Activated naive CD4-positive, alpha-beta T cell treated with anti-CD3 and anti-CD28 coated beads, Interleukin-2, amount 10 ng/mL, durations not matched to agents 5 hours and 36 hours (primary cell): ENCODE results near the gene FYTTD1. TPM values are rescaled to one million over a fixed set of nuclear protein-coding genes. Genes with fewer than 3 reads are reported as not detected.

Experiments
- total RNA-seq, 2 experiments: library from RNA; stranded (reverse); gene quantifications; one replicate each; pipeline ENCODE4 v1.2.3, GENCODE V29; 2021

The FYTTD1 gene
- total RNA-seq: 10 to 100 TPM; 43.3 to 52.0 TPM

GRCh38 chr3:197749601-197750395 lies at the start of gene FYTTD1:
Gene FYTTD1, plus strand, starts transcription at chr3:197749883. Its CDS starts 89 bp downstream, at chr3:197749972.

DNA sequence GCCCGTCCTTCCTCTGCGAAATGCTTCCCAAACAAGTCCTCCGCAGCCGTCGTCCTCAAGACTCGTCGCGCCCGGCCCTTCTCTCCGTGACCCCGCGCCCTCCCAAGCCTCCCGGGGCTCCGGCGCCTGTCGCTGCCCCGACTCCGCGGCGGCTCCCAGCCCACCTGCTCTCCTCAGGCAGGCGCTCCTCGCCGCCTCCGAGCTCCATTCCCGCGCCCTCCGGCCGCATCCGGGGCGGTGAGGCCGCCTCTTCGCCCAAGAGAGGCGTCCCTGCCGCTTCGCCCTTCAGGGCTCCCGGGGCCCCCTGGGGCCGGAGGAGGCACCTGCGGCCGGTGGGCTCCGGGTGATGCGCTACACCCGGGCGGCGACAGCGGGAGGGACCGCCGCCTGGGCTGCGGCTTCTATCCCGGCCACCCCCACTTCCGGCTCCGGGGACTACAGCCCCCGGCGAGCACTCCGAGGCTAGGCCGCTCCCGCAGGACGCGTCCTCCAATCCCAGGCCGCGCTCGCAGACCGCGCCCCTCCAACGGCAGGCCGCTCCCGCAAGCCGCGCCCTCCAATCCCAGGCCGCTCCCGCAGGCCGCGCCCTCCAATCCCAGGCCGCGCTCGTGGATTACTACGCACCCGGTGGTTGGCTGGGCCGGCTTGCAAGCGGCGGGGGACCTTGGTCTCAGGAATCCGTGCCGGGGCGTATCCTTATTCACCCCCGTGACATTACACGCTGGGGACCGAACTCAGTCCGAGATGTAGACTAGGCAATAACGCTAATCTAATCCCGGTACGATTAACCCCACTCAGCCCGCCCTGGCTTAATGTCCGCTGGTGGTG lies 13.0 kb upstream of the FYTTD1 start, which contains the start of gene RUBCN:
TSS of gene RUBCN (minus strand) at position 414 of the 828 bp plus-strand sequence. CDS start at position 229, 185 bp downstream.

GRCh38 chr3:197791113-197791891 lies 41.6 kb downstream of the FYTTD1 start, which contains the start of gene LRCH3:
Gene LRCH3, plus strand, starts transcription at chr3:197791254. Its CDS starts 25 bp downstream, at chr3:197791279.

Other genes with a start within 250 kb of the FYTTD1 start
- 100 to 1,000 TPM; 114 to 115 TPM for gene BDH1, start 193.9 kb upstream of the FYTTD1 start, total RNA-seq
- gene RUBCN, start 13.0 kb upstream of the FYTTD1 start, total RNA-seq: 10 to 100 TPM; 36.0 to 36.3 TPM
- 10 to 100 TPM; 46.0 to 57.6 TPM for gene LRCH3, start 41.4 kb downstream of the FYTTD1 start, total RNA-seq
- 1,000 to 10,000 TPM; 1,394 to 1,419 TPM for gene RPL35A, start 200.3 kb downstream of the FYTTD1 start, total RNA-seq
- 1 to 10 TPM; 3.7 to 4.4 TPM for gene LMLN, start 210.3 kb downstream of the FYTTD1 start, total RNA-seq